ENCODE measurements around the gene GNAS.
"Not testable (repeated sequence)": the region's sequence is repeated elsewhere in the genome, so short reads cannot be mapped to it uniquely, and the experiment has no call there.

The GNAS gene
- total RNA-seq, result 639 reads per million, percentile 98 among the genes with 10 or more reads in this experiment

GRCh38 chr20:58852543-58853271 is at the start of gene GNAS:
Gene GNAS, plus strand, starts transcription at chr20:58852716.
- DNase-seq, result peak; percentile 35

DNA sequence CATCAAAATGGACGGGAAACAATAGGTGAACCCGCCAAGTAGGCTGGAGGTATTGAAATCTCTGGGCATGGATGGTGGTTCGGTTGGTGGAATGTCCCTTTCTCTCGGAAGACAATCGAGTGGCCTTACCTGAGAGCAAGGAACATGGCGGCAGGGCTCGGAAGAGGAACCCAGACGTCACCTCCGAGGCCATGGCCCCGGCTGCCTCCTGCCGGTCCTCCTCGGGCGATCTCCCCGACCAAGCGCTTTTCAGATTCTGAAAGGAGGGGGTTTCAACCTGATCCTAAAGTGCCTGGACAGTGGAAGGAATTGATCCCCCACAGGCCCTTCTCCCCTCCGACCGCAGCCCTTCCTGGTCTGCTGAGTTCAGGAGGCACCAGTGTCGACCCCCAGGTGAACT is 49.0 kb upstream of the GNAS start:
- DNase-seq, result no peak

DNA sequence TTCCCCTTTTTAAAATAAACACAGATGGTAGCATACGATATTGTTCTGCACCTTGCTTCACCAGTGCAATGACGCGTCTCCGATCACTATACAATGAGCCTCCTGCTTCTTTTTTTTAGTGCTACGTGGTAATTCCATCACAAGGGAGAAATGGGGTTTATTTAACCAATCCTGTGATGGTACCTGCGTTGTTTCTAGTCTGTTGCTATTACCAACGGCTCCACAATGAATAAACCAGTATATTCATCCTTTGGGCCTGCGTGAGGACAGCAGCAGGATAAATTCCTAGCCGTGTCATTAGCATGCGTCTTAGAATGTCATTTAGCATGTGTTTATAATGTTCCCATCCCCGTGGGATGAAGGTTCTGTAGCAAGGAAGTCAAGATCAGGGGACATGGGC is 44.7 kb upstream of the GNAS start:
- DNase-seq, result no peak

DNA sequence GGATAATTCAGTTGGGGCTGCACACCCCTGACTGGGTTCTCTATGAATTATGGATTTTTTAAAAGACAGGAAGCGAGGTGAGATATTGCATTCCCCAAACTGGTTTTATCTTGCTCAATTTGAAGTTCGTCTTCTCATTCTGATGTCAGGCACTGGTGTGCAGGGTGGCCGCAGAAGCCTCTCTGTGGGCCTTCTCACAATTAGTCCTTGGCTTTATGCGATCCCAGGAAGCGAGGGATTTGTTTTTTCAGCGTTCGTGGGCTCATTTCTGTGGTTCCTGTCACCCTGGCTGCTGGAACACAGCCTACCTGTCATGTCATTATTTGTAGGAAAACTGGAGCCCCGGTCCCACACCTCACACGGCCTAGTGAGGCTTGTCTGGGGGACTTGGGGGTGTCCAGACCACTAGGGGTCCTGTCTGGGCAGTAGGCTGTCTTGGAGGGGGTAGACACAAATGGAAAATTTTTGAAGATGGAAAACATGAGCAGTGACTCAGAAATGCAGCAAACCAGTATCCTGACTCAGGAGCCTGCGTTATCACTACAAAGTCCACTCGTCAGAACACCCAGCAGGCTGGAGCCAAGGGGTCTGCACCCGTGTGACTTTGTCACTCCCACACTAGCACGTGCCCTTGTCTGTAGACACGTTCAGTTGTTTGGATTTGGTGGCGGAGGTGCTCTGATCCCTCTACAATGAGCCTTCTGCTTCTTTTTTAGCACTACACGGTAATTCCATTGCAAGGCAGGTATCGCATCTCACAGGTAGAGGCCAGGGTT is 44.1 kb upstream of the GNAS start:
- DNase-seq, result no peak

DNA sequence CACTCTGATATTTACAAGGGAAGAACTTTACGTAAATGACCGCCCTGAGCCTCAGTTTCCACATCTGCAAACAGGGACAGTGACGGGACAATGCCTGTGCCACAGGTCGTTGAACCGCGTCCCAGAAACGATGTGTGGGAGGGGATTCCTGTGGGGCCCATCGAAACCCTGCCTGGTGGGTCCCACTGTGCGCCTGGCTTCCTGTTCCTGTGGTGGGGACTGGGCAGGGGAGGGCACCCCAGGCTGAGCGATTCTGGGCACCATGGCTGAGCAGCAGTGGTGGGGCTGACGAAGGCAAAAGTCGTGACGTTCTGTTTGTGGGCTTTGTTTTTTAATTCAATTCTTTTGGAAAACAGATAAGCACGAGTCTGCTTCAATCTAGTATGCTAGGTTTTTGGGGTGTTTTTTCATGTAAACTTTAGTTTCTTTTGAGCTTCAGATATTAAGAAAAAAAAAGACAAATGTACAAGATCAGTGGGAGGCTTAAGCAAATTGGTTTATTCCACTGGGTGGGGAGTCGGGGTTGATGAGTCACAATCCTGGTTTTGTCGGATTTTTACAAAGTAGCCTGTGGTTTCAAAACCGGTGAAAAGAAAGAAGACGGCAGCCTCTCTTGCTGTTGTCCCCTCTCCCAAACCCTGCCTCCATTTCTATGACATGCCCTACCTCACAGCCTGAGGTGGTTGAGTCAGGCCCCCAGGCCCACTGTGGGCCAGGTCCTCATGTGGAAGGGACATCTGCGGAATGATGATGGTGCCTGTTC is 42.2 kb upstream of the GNAS start:
- no peak for DNase-seq

DNA sequence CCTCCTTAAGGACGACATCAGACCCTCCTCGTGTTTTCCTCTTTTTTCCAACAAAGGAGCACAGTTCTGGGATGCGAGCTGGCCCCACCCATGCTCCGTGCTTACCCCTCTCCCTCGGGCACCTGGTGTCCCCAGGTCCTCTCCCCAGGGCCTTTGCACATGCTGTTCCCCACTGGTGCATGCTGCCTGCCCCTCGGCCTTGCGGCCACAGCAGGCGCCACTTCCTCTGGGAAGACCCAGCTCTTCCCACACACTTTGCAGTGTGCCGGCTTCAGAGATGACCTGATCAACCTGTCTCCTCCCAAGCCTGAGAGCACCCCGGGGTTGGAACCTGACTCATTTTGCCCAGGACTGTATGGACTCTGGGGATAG is 41.7 kb upstream of the GNAS start:
- DNase-seq, result no peak

GRCh38 chr20:58811334-58811733 is 41.2 kb upstream of the GNAS start:
- DNase-seq, result no peak

- DNase-seq, result no peak
Measured at GRCh38 chr20:58813369-58813768, 39.1 kb upstream of the GNAS start.

GRCh38 chr20:58815448-58815847 is 37.1 kb upstream of the GNAS start:
- DNase-seq, result no peak

DNA sequence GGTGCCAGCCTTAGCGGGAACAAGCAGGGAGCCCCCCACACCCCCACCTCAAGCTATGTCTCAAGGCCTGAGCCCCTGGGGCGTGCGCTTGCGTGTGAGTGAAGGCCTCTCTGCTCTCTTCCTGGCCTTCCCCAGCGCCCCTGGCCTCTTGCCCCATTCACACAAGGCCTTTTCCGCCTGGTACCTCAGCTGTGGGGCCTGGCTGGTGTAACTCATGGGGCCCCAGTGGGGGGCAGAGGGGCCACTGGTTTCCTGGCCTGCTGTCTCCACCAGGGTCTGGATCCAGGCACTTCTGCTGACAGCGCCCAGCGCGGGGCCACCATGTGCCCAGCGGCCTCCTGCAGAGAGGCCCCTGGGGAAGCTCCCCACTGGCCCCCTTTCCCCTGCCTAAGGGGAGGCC is 36.5 kb upstream of the GNAS start:
- DNase-seq, result no peak

DNA sequence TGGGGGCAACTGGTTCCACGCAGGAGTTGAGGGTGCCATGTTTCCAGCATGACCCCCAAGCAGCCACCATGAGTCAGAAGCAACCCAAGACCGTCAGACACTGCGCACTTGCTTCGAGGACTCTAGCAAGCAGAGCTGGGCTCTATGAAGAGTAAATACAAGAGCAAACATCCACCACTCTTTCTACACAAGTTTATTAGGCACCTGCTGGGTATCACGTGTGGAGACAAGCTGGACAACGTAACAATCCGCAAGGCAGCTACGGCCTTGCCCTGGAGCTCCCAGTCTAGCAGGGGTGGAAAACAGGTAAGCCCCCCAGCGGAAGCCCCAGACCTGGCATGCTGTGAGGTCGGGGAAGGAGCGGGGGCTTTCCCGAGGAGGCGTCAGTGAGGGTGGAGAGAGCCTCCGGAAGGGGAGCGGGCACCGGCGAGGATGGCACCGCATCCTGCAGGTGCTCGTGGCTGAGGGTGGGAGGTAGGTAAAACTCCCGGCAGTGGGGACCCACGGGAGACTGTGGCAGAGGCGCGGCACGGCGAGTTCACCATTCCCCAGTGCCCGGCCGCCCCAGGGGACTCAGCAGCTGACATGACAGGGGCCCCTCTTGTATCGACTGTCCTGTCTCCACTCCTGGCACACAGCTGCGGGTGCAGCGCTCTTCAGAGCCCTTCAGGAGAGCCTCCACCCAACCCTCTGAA is 35.4 kb upstream of the GNAS start:
- DNase-seq, result no peak

- DNase-seq, result no peak
Measured at GRCh38 chr20:58817748-58818147, 34.8 kb upstream of the GNAS start.

DNA sequence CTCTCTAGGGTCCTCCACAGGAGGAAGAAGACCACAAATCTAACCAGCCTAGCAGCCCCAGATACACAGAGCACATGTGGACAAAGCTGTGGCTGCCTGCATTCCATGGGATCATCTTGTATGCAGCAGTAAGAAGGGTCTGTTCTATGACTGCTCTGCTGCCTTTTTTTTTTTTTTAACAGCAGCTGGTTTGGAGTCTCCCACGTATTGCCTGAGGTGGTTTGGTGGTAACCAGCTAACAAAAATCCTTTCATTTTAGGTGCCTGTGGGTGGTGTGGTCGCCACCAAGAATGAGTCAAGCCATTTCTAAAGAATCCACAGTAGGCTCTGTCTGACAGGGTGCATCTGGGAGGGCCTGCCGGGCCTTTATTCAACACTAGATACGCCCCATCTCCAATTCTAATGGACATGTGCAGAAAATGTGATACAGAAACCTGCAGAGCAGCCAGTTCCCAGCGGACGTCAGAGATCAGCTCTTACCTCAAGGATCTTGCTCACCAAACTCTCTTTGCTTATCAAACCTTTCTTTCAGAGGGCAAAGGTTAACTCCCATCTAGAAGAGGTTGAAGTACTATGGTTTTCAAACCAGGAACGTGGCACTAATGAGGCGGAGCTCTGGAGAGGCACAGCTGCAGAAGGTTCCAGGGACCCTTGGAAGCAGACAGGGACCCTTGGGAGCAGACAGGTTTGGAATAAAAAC is 33.8 kb upstream of the GNAS start:
- DNase-seq, result no peak

DNA sequence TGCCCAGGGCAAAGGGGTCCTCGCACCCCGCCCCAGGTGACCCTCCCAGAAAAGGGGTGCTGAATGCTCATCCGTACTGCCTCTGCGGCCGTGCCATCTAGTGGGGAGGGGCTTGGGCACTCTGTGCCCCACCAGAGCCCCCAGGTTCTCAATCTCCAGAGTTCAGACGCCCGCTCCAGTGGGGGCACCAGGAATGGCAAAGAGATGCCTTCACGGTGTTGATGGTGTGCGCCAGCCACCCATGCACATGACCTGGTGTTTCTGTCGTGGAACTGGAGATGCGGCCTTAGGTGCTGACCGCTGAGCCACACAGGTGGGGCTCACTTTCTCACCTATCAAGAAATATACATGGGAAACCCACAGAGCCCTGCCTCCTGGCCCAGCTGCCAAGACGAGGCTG is 32.6 kb upstream of the GNAS start:
- DNase-seq, result no peak

DNA sequence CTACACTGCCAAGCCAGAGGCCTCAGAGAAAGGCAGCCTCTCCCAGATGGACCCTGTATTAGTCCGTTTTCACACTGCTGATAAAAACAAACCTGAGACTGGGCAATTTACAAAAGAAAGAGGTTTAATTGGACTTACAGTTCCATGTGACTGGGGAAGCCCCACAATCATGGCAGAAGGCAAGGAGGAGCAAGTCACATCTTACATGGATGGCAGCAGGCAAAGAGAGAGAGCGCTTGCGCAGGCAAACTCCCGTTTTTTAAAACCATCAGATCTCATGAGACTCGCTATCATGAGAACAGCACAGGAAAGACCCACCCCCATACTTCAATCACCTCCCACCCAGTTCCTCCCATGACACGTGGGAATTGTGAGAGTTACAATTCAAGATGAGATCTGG is 32.0 kb upstream of the GNAS start:
- not testable (repeated sequence) for DNase-seq

GRCh38 chr20:58822149-58822548 is 30.4 kb upstream of the GNAS start:
- DNase-seq, result no peak

DNA sequence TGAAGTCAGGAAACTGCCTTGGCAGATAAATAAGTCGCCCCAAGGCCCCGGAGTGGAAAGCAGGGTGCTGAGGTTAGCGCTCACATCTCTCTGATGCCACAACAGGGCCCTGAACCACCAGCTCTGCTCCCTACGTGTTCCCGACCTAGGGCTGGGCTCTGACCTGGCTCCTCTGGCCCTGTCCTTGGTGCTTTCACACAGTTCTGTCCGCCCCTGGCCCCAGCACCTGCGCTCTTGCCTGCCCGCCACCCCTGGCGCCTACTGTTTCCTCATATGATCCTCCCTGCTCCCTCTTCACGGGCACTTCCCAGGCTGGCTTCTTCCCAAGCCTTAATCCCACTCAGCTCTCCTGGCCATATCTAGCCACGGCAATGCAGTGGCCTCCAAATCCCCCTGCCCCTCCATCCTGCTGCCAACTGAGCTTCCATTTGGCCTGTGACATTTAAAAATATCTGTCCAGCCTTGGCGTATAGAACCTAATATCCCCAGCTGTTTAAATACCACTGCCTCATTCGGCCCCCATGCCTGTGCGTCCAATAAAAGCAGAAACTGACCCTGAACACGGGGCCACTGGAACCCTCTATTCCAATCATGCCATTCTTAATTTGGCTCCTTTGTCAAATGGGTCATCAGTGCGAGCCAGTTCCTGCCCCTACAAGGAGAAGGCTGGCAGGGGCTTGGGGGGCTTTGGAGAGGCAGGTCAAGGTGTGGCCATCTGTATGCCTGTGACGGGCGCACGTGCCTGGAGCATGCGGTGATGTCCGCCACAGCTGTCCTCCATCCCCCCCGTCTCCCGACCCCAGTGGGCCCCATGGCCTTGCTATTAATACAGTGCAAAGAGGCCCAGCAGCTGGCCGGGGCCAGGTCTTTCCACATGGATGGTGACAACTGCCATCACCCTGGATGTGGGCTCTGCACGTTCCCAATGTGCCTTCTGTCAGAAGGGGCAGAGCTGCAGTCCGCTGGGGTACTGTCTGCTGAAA is 29.5 kb upstream of the GNAS start:
- DNase-seq, result no peak

GRCh38 chr20:58824843-58825242 is 27.7 kb upstream of the GNAS start:
- DNase-seq, result no peak

DNA sequence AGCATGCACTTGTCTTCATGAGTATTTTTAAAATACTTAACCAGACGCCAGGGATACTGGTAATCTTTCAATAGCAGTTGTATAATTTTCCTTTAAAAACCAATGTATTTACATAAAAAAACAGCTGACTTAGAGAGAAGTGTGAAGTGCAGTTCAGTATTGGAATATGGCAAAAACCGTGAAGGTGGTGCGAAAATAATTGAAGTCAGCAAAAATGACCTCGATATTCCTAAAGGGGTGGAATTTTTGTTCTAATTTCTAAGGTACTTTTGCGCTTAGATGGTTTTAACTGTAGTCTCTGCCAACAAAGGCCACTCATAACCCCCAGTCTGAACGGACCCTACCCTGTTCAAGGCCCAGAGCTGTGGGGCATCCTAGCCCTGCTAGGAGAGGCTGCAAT is 27.1 kb upstream of the GNAS start:
- no peak for DNase-seq

DNA sequence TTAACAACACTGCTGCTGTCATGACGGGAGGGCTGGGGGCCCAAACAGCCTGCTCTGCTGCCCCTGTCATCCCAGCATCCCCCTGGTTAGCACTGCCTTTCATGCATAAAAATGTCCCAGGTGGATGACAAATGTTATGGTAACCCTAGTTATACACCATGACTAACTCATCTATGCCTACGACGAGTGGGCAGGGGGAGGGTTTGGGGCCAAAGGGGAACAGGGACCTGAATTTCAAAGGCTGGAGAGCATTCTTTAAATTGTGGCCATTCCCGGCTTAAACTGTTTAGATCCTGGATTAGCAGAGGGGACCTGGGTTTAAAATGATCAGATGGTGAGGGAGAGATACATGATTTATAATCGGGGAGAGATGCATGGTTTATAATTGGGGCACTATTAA is 26.2 kb upstream of the GNAS start:
- DNase-seq, result no peak

- DNase-seq, result no peak
Measured at GRCh38 chr20:58828136-58828535, 24.4 kb upstream of the GNAS start.
